ENCODE results near the gene KCTD20.

The KCTD20 gene

DNA sequence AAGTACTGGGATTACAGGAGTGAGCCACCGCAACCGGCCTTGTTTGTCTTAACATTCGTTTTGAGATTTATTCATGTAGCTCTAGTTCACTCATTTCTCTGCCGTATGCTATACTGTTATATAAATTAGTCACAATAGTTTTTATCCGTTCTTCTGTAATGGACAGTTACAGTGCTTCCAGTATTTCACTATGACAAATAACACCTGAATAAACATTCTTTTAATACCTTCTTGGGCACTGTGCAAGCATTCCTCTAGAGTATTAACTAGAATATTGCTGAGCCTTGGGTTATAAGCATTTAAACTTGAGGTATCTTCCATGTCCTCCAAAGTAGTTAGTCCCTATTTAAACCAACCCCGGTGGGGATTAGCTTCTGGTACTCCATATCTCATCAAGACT is 58.9 kb downstream of the KCTD20 start:
- Histone ChIP-seq H3K4me2 (ENCODE audit: low read depth, low read length, poor library complexity, severe bottlenecking) (no peak overlapping the region), H3K79me2 (ENCODE audit: insufficient read depth, low read length) (no peaks in the 10 kb centered on the region), H3F3A (ENCODE audit: low read depth) (no peaks in the 10 kb centered on the region), H3K4me3 (ENCODE audit: low read length, poor library complexity, severe bottlenecking) (no peak overlapping the region), H3K9me2 (replicated peaks; ENCODE audit: low read depth, low read length) (no peaks in the 10 kb centered on the region), H4K20me1 (ENCODE audit: insufficient read depth, low read length, poor library complexity, severe bottlenecking) (no peaks in the 10 kb centered on the region), H3K9me3 (ENCODE audit: insufficient read depth, low read depth, low read length) (no peaks in the 10 kb centered on the region), H2AFZ (ENCODE audit: low read length) (no peak overlapping the region), H3K27me3 (ENCODE audit: insufficient read depth, low read length, poor library complexity, severe bottlenecking) (no peaks in the 10 kb centered on the region), H3K36me3 (ENCODE audit: insufficient read depth, low read length) (peaks cover 62% of the 10 kb centered on the region; the same call in 1 of the 2 replicates), H3K9ac (ENCODE audit: low read depth, low read length, poor library complexity, severe bottlenecking) (no peak overlapping the region), H3K4me1 (ENCODE audit: insufficient read depth, low read length, poor library complexity, severe bottlenecking) (no peaks in the 10 kb centered on the region)
- TF ChIP-seq EZH2phosphoT487 (IDR thresholded peaks at IDR 0.05; ENCODE audit: borderline replicate concordance), result no peak
- TF ChIP-seq, protein P1, sequence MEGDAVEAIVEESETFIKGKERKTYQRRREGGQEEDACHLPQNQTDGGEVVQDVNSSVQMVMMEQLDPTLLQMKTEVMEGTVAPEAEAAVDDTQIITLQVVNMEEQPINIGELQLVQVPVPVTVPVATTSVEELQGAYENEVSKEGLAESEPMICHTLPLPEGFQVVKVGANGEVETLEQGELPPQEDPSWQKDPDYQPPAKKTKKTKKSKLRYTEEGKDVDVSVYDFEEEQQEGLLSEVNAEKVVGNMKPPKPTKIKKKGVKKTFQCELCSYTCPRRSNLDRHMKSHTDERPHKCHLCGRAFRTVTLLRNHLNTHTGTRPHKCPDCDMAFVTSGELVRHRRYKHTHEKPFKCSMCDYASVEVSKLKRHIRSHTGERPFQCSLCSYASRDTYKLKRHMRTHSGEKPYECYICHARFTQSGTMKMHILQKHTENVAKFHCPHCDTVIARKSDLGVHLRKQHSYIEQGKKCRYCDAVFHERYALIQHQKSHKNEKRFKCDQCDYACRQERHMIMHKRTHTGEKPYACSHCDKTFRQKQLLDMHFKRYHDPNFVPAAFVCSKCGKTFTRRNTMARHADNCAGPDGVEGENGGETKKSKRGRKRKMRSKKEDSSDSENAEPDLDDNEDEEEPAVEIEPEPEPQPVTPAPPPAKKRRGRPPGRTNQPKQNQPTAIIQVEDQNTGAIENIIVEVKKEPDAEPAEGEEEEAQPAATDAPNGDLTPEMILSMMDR (conservative IDR thresholded peaks at IDR 0.05; ENCODE audit: low read length), result no peak

GRCh38 chr6:36504181-36504580 is 61.4 kb downstream of the KCTD20 start:
- H3K4me2 ChIP-seq (ENCODE audit: low read depth, low read length, poor library complexity, severe bottlenecking), result no peak overlapping the region
- no peaks in the 10 kb centered on the region for H3F3A ChIP-seq (ENCODE audit: low read depth)
- H3K4me1 ChIP-seq (ENCODE audit: insufficient read depth, low read length, poor library complexity, severe bottlenecking), result no peaks in the 10 kb centered on the region
- H3K36me3 ChIP-seq (ENCODE audit: insufficient read depth, low read length), result peaks cover 48% of the 10 kb centered on the region; the same call in 1 of the 2 replicates
- no peak overlapping the region for H2AFZ ChIP-seq (ENCODE audit: low read length)
- H3K27me3 ChIP-seq (ENCODE audit: insufficient read depth, low read length, poor library complexity, severe bottlenecking), result no peaks in the 10 kb centered on the region
- no peak overlapping the region for H3K9ac ChIP-seq (ENCODE audit: low read depth, low read length, poor library complexity, severe bottlenecking)
- no peaks in the 10 kb centered on the region for H3K79me2 ChIP-seq (ENCODE audit: insufficient read depth, low read length)
- H3K9me3 ChIP-seq (ENCODE audit: insufficient read depth, low read depth, low read length), result no peaks in the 10 kb centered on the region
- H3K4me3 ChIP-seq (ENCODE audit: low read length, poor library complexity, severe bottlenecking), result no peak overlapping the region
- no peaks in the 10 kb centered on the region for H4K20me1 ChIP-seq (ENCODE audit: insufficient read depth, low read length, poor library complexity, severe bottlenecking)
- no peaks in the 10 kb centered on the region for H3K9me2 ChIP-seq (replicated peaks; ENCODE audit: low read depth, low read length)
- TF ChIP-seq, protein P1 (conservative IDR thresholded peaks at IDR 0.05; ENCODE audit: low read length), result no peak
- no peak for TF ChIP-seq EZH2phosphoT487 (IDR thresholded peaks at IDR 0.05; ENCODE audit: borderline replicate concordance)

GRCh38 chr6:36504982-36505381 is 62.2 kb downstream of the KCTD20 start:
- Histone ChIP-seq H3K9me3 (ENCODE audit: insufficient read depth, low read depth, low read length) (no peaks in the 10 kb centered on the region), H3K79me2 (ENCODE audit: insufficient read depth, low read length) (no peaks in the 10 kb centered on the region), H3K4me2 (ENCODE audit: low read depth, low read length, poor library complexity, severe bottlenecking) (no peak overlapping the region), H3K27me3 (ENCODE audit: insufficient read depth, low read length, poor library complexity, severe bottlenecking) (no peaks in the 10 kb centered on the region), H4K20me1 (ENCODE audit: insufficient read depth, low read length, poor library complexity, severe bottlenecking) (no peaks in the 10 kb centered on the region), H3K9me2 (replicated peaks; ENCODE audit: low read depth, low read length) (no peaks in the 10 kb centered on the region), H3K4me1 (ENCODE audit: insufficient read depth, low read length, poor library complexity, severe bottlenecking) (no peaks in the 10 kb centered on the region), H3K4me3 (ENCODE audit: low read length, poor library complexity, severe bottlenecking) (no peak overlapping the region), H3F3A (ENCODE audit: low read depth) (no peaks in the 10 kb centered on the region), H2AFZ (ENCODE audit: low read length) (no peak overlapping the region), H3K36me3 (ENCODE audit: insufficient read depth, low read length) (peaks cover 48% of the 10 kb centered on the region; the same call in 1 of the 2 replicates), H3K9ac (ENCODE audit: low read depth, low read length, poor library complexity, severe bottlenecking) (no peak overlapping the region)
- TF ChIP-seq, protein P1 (conservative IDR thresholded peaks at IDR 0.05; ENCODE audit: low read length), result no peak
- TF ChIP-seq EZH2phosphoT487 (IDR thresholded peaks at IDR 0.05; ENCODE audit: borderline replicate concordance), result no peak
